Measurements from ENCODE around the gene BANP.

DNA sequence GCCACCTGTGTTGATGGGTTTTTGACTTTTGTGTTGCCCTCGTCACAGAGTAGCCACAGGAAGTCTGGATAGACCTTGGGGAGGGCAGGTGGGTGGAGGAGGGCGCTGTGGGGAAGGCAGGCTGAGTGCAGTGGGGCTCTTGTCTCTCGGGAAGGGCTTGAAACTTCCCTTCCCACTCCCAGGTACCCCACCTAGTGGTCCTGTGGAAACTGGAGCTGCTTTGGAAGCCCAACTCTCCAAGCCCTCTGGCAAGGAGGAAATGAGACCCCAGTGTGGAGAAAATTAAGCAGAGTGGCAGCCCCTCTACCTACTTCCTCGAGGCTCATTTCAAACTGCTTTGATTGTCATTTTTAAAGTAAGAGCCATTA lies 24.1 kb upstream of the BANP start:
- no peak for TF ChIP-seq ZNF707 (tag by site-specific recombination; IDR thresholded peaks at IDR 0.05)
- TF ChIP-seq, protein P1, sequence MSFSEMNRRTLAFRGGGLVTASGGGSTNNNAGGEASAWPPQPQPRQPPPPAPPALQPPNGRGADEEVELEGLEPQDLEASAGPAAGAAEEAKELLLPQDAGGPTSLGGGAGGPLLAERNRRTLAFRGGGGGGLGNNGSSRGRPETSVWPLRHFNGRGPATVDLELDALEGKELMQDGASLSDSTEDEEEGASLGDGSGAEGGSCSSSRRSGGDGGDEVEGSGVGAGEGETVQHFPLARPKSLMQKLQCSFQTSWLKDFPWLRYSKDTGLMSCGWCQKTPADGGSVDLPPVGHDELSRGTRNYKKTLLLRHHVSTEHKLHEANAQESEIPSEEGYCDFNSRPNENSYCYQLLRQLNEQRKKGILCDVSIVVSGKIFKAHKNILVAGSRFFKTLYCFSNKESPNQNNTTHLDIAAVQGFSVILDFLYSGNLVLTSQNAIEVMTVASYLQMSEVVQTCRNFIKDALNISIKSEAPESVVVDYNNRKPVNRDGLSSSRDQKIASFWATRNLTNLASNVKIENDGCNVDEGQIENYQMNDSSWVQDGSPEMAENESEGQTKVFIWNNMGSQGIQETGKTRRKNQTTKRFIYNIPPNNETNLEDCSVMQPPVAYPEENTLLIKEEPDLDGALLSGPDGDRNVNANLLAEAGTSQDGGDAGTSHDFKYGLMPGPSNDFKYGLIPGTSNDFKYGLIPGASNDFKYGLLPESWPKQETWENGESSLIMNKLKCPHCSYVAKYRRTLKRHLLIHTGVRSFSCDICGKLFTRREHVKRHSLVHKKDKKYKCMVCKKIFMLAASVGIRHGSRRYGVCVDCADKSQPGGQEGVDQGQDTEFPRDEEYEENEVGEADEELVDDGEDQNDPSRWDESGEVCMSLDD (tag by site-specific recombination; IDR thresholded peaks at IDR 0.05), result no peak
- no peak for TF ChIP-seq ZNF529 (tag by site-specific recombination; IDR thresholded peaks at IDR 0.05; ENCODE audit: insufficient replicate concordance)
- TF ChIP-seq, protein P2, sequence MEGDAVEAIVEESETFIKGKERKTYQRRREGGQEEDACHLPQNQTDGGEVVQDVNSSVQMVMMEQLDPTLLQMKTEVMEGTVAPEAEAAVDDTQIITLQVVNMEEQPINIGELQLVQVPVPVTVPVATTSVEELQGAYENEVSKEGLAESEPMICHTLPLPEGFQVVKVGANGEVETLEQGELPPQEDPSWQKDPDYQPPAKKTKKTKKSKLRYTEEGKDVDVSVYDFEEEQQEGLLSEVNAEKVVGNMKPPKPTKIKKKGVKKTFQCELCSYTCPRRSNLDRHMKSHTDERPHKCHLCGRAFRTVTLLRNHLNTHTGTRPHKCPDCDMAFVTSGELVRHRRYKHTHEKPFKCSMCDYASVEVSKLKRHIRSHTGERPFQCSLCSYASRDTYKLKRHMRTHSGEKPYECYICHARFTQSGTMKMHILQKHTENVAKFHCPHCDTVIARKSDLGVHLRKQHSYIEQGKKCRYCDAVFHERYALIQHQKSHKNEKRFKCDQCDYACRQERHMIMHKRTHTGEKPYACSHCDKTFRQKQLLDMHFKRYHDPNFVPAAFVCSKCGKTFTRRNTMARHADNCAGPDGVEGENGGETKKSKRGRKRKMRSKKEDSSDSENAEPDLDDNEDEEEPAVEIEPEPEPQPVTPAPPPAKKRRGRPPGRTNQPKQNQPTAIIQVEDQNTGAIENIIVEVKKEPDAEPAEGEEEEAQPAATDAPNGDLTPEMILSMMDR (tag by site-specific recombination; IDR thresholded peaks at IDR 0.05), result 0 out of 2 replicates have a peak, but pooled peaks have one; percentile 31
- no peak for TF ChIP-seq GLIS2 (tag by site-specific recombination; IDR thresholded peaks at IDR 0.05)
- no peak for TF ChIP-seq ZNF394 (tag by site-specific recombination; IDR thresholded peaks at IDR 0.05; ENCODE audit: borderline replicate concordance)
- TF ChIP-seq, protein P3, sequence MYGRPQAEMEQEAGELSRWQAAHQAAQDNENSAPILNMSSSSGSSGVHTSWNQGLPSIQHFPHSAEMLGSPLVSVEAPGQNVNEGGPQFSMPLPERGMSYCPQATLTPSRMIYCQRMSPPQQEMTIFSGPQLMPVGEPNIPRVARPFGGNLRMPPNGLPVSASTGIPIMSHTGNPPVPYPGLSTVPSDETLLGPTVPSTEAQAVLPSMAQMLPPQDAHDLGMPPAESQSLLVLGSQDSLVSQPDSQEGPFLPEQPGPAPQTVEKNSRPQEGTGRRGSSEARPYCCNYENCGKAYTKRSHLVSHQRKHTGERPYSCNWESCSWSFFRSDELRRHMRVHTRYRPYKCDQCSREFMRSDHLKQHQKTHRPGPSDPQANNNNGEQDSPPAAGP (tag by site-specific recombination; IDR thresholded peaks at IDR 0.05), result no peak
- no peak for TF ChIP-seq ZBTB8A (tag by site-specific recombination; IDR thresholded peaks at IDR 0.05)
